ENCODE measurements around the gene SLC41A3. TPM values are rescaled to one million over a fixed set of nuclear protein-coding genes. Genes with fewer than 3 reads are reported as not detected.
A peak's percentile ranks its signal among the peaks of the same experiment; 100 is the strongest.
"Not testable (repeated sequence)": the region's sequence is repeated elsewhere in the genome, so short reads cannot be mapped to it uniquely, and the experiment has no call there.

SLC41A3 gene
- total RNA-seq, 1 donor from 2014 or later: 52.3 TPM

DNA sequence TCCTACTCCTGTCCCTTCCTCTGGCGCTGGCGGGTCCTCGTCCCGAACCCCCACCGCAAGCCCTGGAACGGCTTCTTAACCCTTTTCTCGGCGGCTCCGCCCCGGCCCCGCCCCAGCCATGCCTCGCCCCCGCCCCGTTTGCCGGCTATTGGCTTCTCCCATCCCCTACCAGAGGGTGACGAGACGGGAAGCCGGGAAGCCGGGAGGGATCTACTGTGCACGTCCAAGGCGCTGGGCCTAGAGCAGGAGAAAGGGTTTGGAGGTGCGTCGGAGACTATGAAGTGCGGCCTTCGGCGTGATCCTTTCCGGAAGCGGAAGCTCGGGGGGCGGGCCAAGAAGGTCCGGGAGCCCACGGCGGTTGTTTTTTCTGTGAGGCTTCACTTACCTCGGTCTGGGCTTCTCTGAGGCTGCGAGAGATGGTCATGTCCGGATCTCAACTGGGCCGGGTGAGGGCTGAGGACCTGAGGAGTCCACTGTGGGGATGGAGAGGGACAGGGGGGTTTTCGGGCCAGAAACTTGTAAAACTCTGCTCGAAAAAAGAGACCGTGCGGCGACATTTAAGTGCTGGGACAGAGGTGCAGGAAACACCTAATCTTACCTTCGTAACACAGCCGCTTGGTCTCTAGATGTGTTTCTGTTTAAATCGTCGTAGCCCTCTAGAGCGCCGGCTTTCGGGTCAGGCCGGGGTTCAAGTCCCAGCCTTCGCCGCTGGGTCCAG lies 93.5 kb downstream of the SLC41A3 start:
- peak; percentile 73 for DNase-seq (ENCODE audit: low spot score)
- H3K4me1 Mint-ChIP-seq (ENCODE audit: unreplicated experiment): peaks cover 3% of the 10 kb centered on the region
- H3K27ac Mint-ChIP-seq (ENCODE audit: unreplicated experiment): peak overlapping the region; percentile 74
- H3K27me3 Mint-ChIP-seq (ENCODE audit: unreplicated experiment): peaks cover 5% of the 10 kb centered on the region
- TF ChIP-seq, protein P1, sequence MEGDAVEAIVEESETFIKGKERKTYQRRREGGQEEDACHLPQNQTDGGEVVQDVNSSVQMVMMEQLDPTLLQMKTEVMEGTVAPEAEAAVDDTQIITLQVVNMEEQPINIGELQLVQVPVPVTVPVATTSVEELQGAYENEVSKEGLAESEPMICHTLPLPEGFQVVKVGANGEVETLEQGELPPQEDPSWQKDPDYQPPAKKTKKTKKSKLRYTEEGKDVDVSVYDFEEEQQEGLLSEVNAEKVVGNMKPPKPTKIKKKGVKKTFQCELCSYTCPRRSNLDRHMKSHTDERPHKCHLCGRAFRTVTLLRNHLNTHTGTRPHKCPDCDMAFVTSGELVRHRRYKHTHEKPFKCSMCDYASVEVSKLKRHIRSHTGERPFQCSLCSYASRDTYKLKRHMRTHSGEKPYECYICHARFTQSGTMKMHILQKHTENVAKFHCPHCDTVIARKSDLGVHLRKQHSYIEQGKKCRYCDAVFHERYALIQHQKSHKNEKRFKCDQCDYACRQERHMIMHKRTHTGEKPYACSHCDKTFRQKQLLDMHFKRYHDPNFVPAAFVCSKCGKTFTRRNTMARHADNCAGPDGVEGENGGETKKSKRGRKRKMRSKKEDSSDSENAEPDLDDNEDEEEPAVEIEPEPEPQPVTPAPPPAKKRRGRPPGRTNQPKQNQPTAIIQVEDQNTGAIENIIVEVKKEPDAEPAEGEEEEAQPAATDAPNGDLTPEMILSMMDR (IDR thresholded peaks at IDR 0.05; ENCODE audit: unreplicated experiment): no peak
- peaks cover 3% of the 10 kb centered on the region for H3K36me3 Mint-ChIP-seq (ENCODE audit: low read depth, unreplicated experiment)
- peak overlapping the region; percentile 92 for H3K4me3 Mint-ChIP-seq (ENCODE audit: unreplicated experiment)
- H3K9me3 Mint-ChIP-seq (ENCODE audit: unreplicated experiment): no peaks in the 10 kb centered on the region

DNA sequence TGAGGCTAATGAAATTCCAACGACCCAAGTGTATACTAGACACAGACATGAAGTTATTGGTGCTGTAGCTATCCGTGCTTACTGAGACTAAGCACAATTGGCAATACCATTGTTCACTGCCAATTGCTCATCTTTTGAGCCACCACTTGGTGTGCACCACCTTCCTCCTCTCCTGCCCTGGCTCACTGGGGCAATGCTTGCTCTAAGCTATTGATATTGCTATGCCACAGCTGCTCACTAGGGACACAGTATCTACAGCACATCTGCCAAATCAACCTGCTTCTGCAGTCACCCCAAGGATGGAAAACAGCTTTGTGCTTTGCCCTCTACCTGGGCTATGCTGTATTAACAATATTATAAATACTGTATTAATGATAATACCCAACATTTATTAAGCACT lies 99.0 kb downstream of the SLC41A3 start:
- DNase-seq (ENCODE audit: low spot score); H3K4me1 Mint-ChIP-seq (ENCODE audit: unreplicated experiment); H3K27ac Mint-ChIP-seq (ENCODE audit: unreplicated experiment); H3K4me3 Mint-ChIP-seq (ENCODE audit: unreplicated experiment); H3K9me3 Mint-ChIP-seq (ENCODE audit: unreplicated experiment); H3K36me3 Mint-ChIP-seq (ENCODE audit: low read depth, unreplicated experiment); H3K27me3 Mint-ChIP-seq (ENCODE audit: unreplicated experiment): not testable (repeated sequence)

DNA sequence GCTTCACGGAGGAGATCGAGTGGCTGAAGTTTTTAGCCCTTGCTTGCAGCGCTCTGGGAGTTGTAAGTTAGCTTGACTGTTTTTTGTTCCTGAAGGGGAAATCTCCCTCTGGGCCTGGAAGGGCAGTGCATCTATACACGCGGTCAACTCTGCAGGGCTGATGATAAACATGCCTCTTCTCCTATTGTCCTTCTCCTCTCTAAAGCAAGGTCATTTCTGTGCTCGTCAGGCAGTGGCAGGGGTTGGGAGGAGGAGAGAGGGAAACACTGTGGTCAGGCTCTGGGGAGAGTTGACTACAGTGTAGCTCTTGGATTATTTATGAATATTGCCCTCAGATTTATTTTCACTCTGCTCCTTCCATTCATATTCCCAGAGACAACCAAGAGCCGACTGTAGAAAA lies 106.8 kb downstream of the SLC41A3 start:
- not testable (repeated sequence) for H3K27ac Mint-ChIP-seq (ENCODE audit: unreplicated experiment); DNase-seq (ENCODE audit: low spot score); H3K27me3 Mint-ChIP-seq (ENCODE audit: unreplicated experiment)

DNA sequence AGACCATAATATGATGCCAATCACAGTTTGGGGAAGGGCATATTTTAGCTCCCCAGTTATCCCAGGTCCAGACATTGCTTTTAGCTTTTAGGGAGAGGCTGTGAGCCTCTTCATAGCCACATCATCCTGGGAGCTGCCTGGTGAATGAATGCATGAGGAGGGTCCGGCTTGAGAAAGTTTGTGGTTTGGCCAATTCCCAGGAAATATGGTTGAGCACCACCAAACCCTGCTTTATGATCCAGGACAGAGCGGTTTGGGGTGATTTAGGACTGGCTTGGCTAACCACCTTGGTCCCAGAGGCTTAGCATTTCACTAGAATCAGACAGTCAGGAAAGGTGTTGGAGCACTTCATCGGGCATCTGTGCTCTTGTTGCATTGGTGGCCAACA lies 107.9 kb downstream of the SLC41A3 start:
- H3K9me3 Mint-ChIP-seq (ENCODE audit: unreplicated experiment); H3K27ac Mint-ChIP-seq (ENCODE audit: unreplicated experiment); H3K27me3 Mint-ChIP-seq (ENCODE audit: unreplicated experiment); H3K4me3 Mint-ChIP-seq (ENCODE audit: unreplicated experiment); H3K36me3 Mint-ChIP-seq (ENCODE audit: low read depth, unreplicated experiment); H3K4me1 Mint-ChIP-seq (ENCODE audit: unreplicated experiment); DNase-seq (ENCODE audit: low spot score): not testable (repeated sequence)

More for the DNA sequence above, 106.8 kb downstream of the SLC41A3 start:
- H3K4me1 Mint-ChIP-seq (ENCODE audit: unreplicated experiment); H3K36me3 Mint-ChIP-seq (ENCODE audit: low read depth, unreplicated experiment); H3K4me3 Mint-ChIP-seq (ENCODE audit: unreplicated experiment); H3K9me3 Mint-ChIP-seq (ENCODE audit: unreplicated experiment): not testable (repeated sequence)

DNA sequence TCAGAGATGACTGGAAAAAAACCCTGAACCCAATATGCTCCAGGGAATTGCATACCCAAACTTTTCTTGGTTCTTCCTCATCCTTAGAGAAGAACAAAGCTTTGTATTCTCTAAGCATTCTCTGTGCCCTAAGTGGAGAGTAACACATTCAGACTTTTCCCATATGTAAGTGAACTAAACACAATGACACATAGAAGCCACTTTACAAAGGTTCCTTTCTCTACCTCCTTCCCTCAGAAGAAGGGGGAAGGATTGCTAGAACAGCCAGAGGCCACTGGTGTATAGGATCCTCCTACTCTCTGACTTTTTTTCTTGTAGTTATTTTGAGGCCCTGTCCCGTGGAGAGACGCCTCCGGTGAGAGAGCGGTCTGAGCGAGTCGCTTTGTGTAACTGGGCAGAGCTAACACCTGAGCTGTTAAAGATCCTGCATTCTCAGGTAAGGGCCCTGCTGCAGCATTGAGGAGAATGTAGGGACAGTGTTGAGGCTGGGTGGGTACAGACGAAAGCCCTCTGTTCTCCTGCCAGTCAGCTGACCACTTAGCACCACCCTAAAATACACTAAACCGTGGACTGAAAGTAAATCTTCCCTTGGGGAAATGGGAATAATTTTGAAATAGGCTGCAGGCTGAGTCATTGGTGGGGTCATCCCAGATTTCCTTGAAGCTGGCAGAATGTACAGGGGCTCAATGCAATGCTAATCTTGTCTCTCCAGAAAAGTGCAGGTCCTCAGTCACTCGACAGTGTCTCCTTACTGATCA lies 108.5 kb downstream of the SLC41A3 start:
- H3K27me3 Mint-ChIP-seq (ENCODE audit: unreplicated experiment); H3K27ac Mint-ChIP-seq (ENCODE audit: unreplicated experiment); H3K9me3 Mint-ChIP-seq (ENCODE audit: unreplicated experiment); H3K36me3 Mint-ChIP-seq (ENCODE audit: low read depth, unreplicated experiment); H3K4me3 Mint-ChIP-seq (ENCODE audit: unreplicated experiment); H3K4me1 Mint-ChIP-seq (ENCODE audit: unreplicated experiment); DNase-seq (ENCODE audit: low spot score): not testable (repeated sequence)

DNA sequence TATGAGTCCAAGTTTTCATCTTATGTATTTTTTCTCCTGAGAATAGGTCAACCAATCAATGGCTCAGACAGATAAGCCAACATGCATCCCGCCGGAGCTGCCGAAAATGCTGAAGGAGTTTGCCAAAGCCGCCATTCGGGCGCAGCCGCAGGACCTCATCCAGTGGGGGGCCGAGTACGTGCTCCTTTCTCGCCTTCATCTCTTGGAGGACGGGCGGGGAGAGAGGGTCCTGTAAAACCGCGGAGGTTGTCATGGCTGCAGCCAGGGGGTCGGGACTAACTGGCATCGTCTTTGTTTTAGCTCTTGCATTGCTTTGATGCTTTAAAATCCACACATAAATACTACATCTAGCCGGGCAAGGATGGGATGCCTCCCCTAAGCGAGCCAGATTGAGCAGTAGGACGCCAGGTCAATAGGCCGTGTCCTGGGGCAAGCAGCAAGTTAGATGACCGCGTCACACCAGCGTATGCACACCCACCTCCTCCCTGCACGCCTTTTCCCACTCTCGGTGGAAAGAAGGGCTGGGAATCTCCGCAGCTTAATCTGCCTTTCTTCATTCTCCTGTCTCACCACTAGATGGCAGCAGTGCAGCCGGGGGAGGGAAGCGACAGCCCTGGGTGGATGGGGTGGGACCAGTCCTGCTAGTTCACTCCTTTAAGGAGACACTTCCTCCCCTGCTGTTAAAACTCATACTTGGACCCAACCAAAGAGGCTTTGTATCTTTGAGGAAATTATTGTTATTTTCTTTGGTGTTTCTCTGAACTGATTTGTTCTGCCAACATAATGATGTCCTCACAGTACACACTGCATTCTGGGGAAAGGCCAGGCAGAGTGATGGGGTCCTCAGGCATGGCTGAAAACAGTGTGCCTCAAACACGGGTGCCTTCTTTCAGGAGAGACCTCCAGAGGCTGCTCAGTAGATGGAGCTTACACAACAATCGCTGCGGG lies 111.7 kb downstream of the SLC41A3 start:
- peak; percentile 31 for DNase-seq (ENCODE audit: low spot score)
- not testable (repeated sequence) for H3K9me3 Mint-ChIP-seq (ENCODE audit: unreplicated experiment); H3K27me3 Mint-ChIP-seq (ENCODE audit: unreplicated experiment); H3K4me1 Mint-ChIP-seq (ENCODE audit: unreplicated experiment); H3K36me3 Mint-ChIP-seq (ENCODE audit: low read depth, unreplicated experiment); H3K27ac Mint-ChIP-seq (ENCODE audit: unreplicated experiment)
- H3K4me3 Mint-ChIP-seq (ENCODE audit: unreplicated experiment): peak overlapping the region; percentile 59
- TF ChIP-seq, protein P1 (IDR thresholded peaks at IDR 0.05; ENCODE audit: unreplicated experiment): peak; percentile 86

DNA sequence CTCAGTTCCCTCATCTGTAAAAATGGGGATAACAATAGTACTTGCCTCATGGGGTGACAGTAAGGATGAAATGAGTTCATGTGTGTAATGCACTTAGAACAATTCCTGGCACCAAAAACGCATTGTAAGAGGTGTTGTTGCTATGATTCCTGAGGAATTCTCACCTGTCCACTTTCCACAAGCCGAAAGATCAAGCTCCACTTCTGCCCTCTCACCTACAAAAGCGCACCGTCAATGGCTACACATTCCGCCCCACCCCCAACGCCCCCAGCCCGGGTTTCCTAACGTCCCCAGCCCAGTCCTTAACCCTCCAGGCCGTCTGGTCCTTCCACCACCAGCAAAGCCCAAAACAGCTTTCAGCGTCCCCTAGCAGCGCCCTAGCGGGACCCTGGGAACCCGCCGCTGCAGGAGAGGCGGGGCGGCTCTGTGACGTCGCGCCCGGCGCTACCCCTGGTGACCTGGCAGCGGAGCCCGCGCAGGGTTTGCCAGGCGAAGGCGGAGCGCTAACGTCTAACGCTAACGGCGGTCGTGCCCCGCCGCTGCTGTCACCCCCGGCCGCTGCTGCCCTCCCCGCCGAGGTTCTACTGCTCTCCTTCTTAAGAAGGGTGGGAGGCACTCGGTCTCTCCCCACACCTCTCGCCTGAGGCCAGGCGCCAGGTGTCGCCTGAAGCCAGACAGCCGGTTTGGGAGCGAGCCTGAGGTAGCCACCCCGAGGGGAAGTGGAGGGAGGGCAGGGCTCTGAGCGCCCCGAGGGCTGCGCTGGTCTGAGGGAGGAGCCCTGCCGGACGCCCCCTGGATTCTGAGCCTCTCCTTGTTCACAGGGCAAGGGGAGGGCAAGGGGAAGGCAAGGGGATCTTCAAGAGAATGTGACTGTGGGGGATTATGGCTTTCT lies 115.0 kb downstream of the SLC41A3 start, which contains the start of gene ROPN1B:
TSS of gene ROPN1B (plus strand) at position 478 of the 892 bp plus-strand sequence. CDS start 2,877 bp downstream, outside the sequence.
- not testable (repeated sequence) for H3K27me3 Mint-ChIP-seq (ENCODE audit: unreplicated experiment); H3K27ac Mint-ChIP-seq (ENCODE audit: unreplicated experiment); H3K9me3 Mint-ChIP-seq (ENCODE audit: unreplicated experiment); H3K36me3 Mint-ChIP-seq (ENCODE audit: low read depth, unreplicated experiment); DNase-seq (ENCODE audit: low spot score); H3K4me1 Mint-ChIP-seq (ENCODE audit: unreplicated experiment)
- peak within 1 kb of the TSS; percentile 66 for H3K4me3 Mint-ChIP-seq (ENCODE audit: unreplicated experiment)

DNA sequence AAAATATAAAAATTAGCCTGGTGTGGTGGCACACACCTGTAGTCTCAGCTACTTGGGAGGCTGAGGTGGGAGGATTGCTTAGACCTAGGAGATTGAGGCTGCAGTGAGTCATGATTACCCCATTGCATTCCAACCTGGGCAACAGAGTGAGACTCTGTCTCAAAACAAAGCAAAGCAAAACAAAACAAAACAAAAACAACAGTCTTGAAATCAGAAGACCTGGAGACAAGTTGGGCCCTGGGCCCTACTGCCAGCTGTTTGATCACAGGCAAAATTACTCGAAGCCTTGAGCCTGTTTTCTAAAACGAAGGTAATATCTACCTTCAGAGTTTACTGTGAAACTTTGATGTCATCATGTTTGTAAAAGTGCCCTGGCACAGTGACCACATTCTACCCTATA lies 115.8 kb downstream of the SLC41A3 start:
- not testable (repeated sequence) for H3K36me3 Mint-ChIP-seq (ENCODE audit: low read depth, unreplicated experiment); DNase-seq (ENCODE audit: low spot score); H3K27ac Mint-ChIP-seq (ENCODE audit: unreplicated experiment); H3K4me3 Mint-ChIP-seq (ENCODE audit: unreplicated experiment); H3K9me3 Mint-ChIP-seq (ENCODE audit: unreplicated experiment); H3K27me3 Mint-ChIP-seq (ENCODE audit: unreplicated experiment); H3K4me1 Mint-ChIP-seq (ENCODE audit: unreplicated experiment)
